ENCODE data around the gene FHAD1. TPM values are rescaled to one million over a fixed set of nuclear protein-coding genes. Genes with fewer than 3 reads are reported as not detected.

FHAD1 gene
- total RNA-seq, 1 experiment from 2014 or later: 1.9 TPM

DNA sequence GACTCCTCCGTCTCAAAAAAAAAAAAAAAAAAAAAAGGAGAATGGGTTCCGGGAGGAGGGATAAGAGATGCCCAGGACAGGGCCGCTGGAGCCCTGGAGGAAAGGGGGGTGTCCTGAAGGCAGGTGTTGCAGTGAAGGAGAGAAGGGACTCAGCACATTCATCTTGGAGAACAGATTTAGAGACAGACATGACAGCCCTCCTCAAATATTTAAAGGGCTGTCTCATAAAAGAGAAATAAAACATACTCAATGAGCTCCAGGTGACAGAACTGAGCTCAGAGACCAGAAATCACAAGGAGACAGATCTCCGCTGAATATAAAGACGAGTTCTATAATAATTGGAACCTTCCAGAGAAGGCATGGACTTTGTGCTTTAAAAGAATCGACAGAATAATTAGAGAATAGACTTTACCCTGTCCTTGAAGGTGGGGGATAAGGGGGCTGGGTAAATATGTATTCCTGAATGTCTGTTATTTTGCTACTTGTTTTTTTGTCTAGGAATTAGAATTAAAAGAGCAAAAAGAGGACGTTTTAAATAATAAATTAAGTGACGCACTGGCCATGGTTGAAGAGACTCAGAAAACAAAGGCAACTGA, 110.7 kb downstream of the FHAD1 start:
- no peak overlapping the region for H3K27ac ChIP-seq (ENCODE audit: insufficient read length, low read depth, low read length)
- no peak overlapping the region for H3K4me3 Mint-ChIP-seq
- no peak overlapping the region for H3K9ac ChIP-seq (ENCODE audit: extremely low read depth, insufficient read length, low read length)
- H3K23ac ChIP-seq (ENCODE audit: insufficient read length, low read depth, low read length): no peak overlapping the region
- no peak overlapping the region for H2BK120ac ChIP-seq (ENCODE audit: low read depth, low read length, poor library complexity, severe bottlenecking)
- H3K27ac Mint-ChIP-seq: peak overlapping the region in 2 of 3 experiments; percentile 59 to 68; a peak in 3 of 7 replicates
- H2BK20ac ChIP-seq (ENCODE audit: low read depth, low read length, poor library complexity, severe bottlenecking): no peak overlapping the region
- no peak overlapping the region for H3K18ac ChIP-seq (ENCODE audit: insufficient read length, low read depth, low read length)
- peaks cover 7 to 8% of the 10 kb centered on the region in 2 experiments for H3K4me1 Mint-ChIP-seq
- no peak overlapping the region for H2AK5ac ChIP-seq (ENCODE audit: insufficient read length, low read length)
- no peaks in the 10 kb centered on the region for H4K20me1 ChIP-seq (ENCODE audit: control insufficient read depth, insufficient read depth, insufficient read length)
- H4K5ac ChIP-seq (ENCODE audit: insufficient read length, low read depth, low read length): no peak overlapping the region
- H3K79me2 ChIP-seq (ENCODE audit: insufficient read depth, low read length): no peaks in the 10 kb centered on the region
- no peak overlapping the region for H2BK12ac ChIP-seq (ENCODE audit: insufficient read length, low read depth, low read length)
- no peaks in the 10 kb centered on the region for H3K27me3 ChIP-seq (ENCODE audit: insufficient read depth, low read length)
- no peak overlapping the region for H2BK15ac ChIP-seq (ENCODE audit: low read depth, low read length)
- DNase-seq: no peak
- no peak overlapping the region for H3K4me2 ChIP-seq (ENCODE audit: insufficient read depth, insufficient read length, low read length)
- no CpG with 5 or more reads among the region's 8 CpGs for WGBS (ENCODE audit: extremely low coverage, insufficient read length, low lambda C conversion rate)
- H3T11ph ChIP-seq (ENCODE audit: low read length): no peak overlapping the region
- H3K9me3 ChIP-seq (ENCODE audit: control insufficient read depth, low read depth, low read length): no peaks in the 10 kb centered on the region
- TF ChIP-seq, protein P1, sequence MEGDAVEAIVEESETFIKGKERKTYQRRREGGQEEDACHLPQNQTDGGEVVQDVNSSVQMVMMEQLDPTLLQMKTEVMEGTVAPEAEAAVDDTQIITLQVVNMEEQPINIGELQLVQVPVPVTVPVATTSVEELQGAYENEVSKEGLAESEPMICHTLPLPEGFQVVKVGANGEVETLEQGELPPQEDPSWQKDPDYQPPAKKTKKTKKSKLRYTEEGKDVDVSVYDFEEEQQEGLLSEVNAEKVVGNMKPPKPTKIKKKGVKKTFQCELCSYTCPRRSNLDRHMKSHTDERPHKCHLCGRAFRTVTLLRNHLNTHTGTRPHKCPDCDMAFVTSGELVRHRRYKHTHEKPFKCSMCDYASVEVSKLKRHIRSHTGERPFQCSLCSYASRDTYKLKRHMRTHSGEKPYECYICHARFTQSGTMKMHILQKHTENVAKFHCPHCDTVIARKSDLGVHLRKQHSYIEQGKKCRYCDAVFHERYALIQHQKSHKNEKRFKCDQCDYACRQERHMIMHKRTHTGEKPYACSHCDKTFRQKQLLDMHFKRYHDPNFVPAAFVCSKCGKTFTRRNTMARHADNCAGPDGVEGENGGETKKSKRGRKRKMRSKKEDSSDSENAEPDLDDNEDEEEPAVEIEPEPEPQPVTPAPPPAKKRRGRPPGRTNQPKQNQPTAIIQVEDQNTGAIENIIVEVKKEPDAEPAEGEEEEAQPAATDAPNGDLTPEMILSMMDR (conservative IDR thresholded peaks at IDR 0.05): no peak
- no peaks in the 10 kb centered on the region for H3K9me3 Mint-ChIP-seq
- no peak overlapping the region for H4K91ac ChIP-seq (ENCODE audit: insufficient read length, low read depth, low read length)
- no peak overlapping the region for H4K8ac ChIP-seq (replicated peaks; ENCODE audit: insufficient read length, low read depth, low read length)
- no peak overlapping the region for H3K56ac ChIP-seq (ENCODE audit: insufficient read length, low read depth, low read length)
- H3K4ac ChIP-seq (ENCODE audit: low read depth, low read length): no peak overlapping the region
- no peaks in the 10 kb centered on the region for H3K36me3 Mint-ChIP-seq (ENCODE audit: insufficient read depth in 1 of 3, low read depth in 3 of 3)
- no peaks in the 10 kb centered on the region for H3K23me2 ChIP-seq (ENCODE audit: insufficient read length, low read depth, low read length, poor library complexity, severe bottlenecking)
- H3K79me1 ChIP-seq (ENCODE audit: insufficient read depth, low read depth, low read length, poor library complexity, severe bottlenecking): no peaks in the 10 kb centered on the region
- peaks cover 21% of the 10 kb centered on the region for H3K27me3 Mint-ChIP-seq (ENCODE audit: low read depth)
- no peaks in the 10 kb centered on the region for H3K4me1 ChIP-seq (ENCODE audit: insufficient read depth, low read length)
- no peak overlapping the region for H2AFZ ChIP-seq (ENCODE audit: low read length)
- H2BK5ac ChIP-seq (ENCODE audit: insufficient read length, low read length): no peak overlapping the region
- H3K14ac ChIP-seq (ENCODE audit: insufficient read depth, low read length): no peak overlapping the region
